Activated B cell treated with CpG ODN at 0.5 μM for 24 hours (primary cell): Measurements from ENCODE around the gene PAF1. TPM values are rescaled to one million over a fixed set of nuclear protein-coding genes. Genes with fewer than 3 reads are reported as not detected.

Source experiments
- ATAC-seq: fragments of 200-7000 bp; cut with Tn5 transposase; one replicate; pipeline ENCODE4 v1.10.0; 2021; ENCODE audit warnings: low read depth, mild to moderate bottlenecking, moderate library complexity
- CTCF ChIA-PET: fragments of 350-600 bp; sonication (Branson Sonifier 250); formaldehyde crosslinking; loops from one replicate; lab custom pipeline; 2021; ENCODE audit warnings: antibody characterized with exemption; lab: Charles Lee
- POLR2A ChIA-PET: fragments of 350-600 bp; sonication (Branson Sonifier 250); formaldehyde crosslinking; loops from one replicate; lab custom pipeline; 2021; ENCODE audit warnings: antibody characterized with exemption; lab: Charles Lee
- DNase-seq: peaks from one replicate; pipeline ENCODE4 v3.0.0; 2022
- H3K27ac Mint-ChIP-seq: one replicate; pipeline ENCODE4 v1.8.0; 2020; ENCODE audit warnings: mixed read lengths
- H3K27me3 Mint-ChIP-seq: one replicate; pipeline ENCODE4 v1.8.0; 2021; ENCODE audit warnings: mixed read lengths
- H3K36me3 Mint-ChIP-seq: one replicate; pipeline ENCODE4 v1.8.0; 2021; ENCODE audit warnings: low read depth, mixed read lengths
- H3K4me1 Mint-ChIP-seq: one replicate; pipeline ENCODE4 v1.8.0; 2021; ENCODE audit warnings: mixed read lengths
- H3K4me3 Mint-ChIP-seq: one replicate; pipeline ENCODE4 v1.8.0; 2020; ENCODE audit warnings: mild to moderate bottlenecking, mixed read lengths
- H3K9me3 Mint-ChIP-seq: one replicate; pipeline ENCODE4 v1.8.0; 2020; ENCODE audit warnings: mixed read lengths
- CTCF ChIP-seq: fragments of 200-600 bp; IDR thresholded peaks from one replicate; pipeline ENCODE4 v1.8.0; 2022; ENCODE audit warnings: antibody characterized with exemption, mild to moderate bottlenecking
- intact Hi-C: fragments of 100-400 bp; cut with micrococcal nuclease; formaldehyde crosslinking; loops from one replicate; pipeline ENCODE4 v1.15.1; 2024
- total RNA-seq: library from RNA; stranded (reverse); gene quantifications from 2 replicates; pipeline ENCODE4 v1.2.3, GENCODE V29; 2022

PAF1 gene
- total RNA-seq, 1 donor from 2014 or later: 52.4 TPM

- DNase-seq (peak; percentile 91), ATAC-seq (peak; percentile 59)
- intact Hi-C loops: loop anchor here (1.0 to 2.0 kb wide), 4 partner anchors 15 to 135 kb away; partner anchors contain the start of genes EID2B and PLEKHG2
- Mint-ChIP-seq H3K36me3 (peaks cover 41% of the 10 kb centered on the region), H3K9me3 (no peaks in the 10 kb centered on the region), H3K27me3 (no peaks in the 10 kb centered on the region), H3K27ac (peak overlapping the region; percentile 91), H3K4me3 (peak overlapping the region; percentile 67), H3K4me1 (peaks cover 62% of the 10 kb centered on the region)
- TF ChIP-seq CTCF: peak; percentile 84
- ChIA-PET CTCF (interaction anchor here (0.9 to 8.3 kb wide), 8 partner anchors 10 to 276 kb away, joined by 3 to 168 read pairs (median 6); partner anchors contain the start of genes EID2B, PLEKHG2, RPS16 and SAMD4B), POLR2A (interaction anchor here (0.5 to 8.1 kb wide), 23 partner anchors 10 to 272 kb away, joined by 3 to 213 read pairs (median 4); partner anchors contain the start of genes DLL3, EID2, EID2B and GMFG)
Observed at GRCh38 chr19:39397360-39398296, 6.7 kb upstream of the PAF1 start.

- no peak for TF ChIP-seq CTCF
- ChIA-PET POLR2A (interaction anchor here (0.9 to 4.0 kb wide), 14 partner anchors 8 to 443 kb away, joined by 3 to 74 read pairs (median 11); partner anchors contain the start of genes GMFG, PLEKHG2, RPS16 and SAMD4B), CTCF (interaction anchor here (1.0 to 2.2 kb wide), 5 partner anchors 21 to 268 kb away, joined by 5 to 21 read pairs (median 6); partner anchors contain the start of genes PLEKHG2, RPS16 and SAMD4B)
- H3K9me3 Mint-ChIP-seq: no peaks in the 10 kb centered on the region
- H3K4me1 Mint-ChIP-seq: peaks cover 42% of the 10 kb centered on the region
- intact Hi-C loops: loop anchor here (2.0 kb wide), 2 partner anchors 40 to 266 kb away; partner anchors contain the start of gene PAK4
- H3K27ac Mint-ChIP-seq: peak overlapping the region; percentile 98
- peaks cover 80% of the 10 kb centered on the region for H3K36me3 Mint-ChIP-seq
- DNase-seq (no peak), ATAC-seq (no peak)
- H3K4me3 Mint-ChIP-seq: peak overlapping the region; percentile 91
- no peaks in the 10 kb centered on the region for H3K27me3 Mint-ChIP-seq
Observed at GRCh38 chr19:39390451-39390750, 505 bp downstream of the PAF1 start.

- Mint-ChIP-seq H3K36me3 (peaks cover 80% of the 10 kb centered on the region), H3K4me1 (peaks cover 40% of the 10 kb centered on the region), H3K27me3 (no peaks in the 10 kb centered on the region), H3K4me3 (peak overlapping the region; percentile 91), H3K27ac (peak overlapping the region; percentile 98), H3K9me3 (no peaks in the 10 kb centered on the region)
- ChIA-PET CTCF (interaction anchor here (1.1 kb wide), 1 partner anchor 267 kb away, joined by 3 read pairs; no protein-coding TSS in a partner anchor), POLR2A (interaction anchor here (2.7 to 4.0 kb wide), 4 partner anchors 13 to 47 kb away, joined by 35 to 74 read pairs (median 54); partner anchors contain the start of genes RPS16, SAMD4B and ZFP36)
- no peak for TF ChIP-seq CTCF
- intact Hi-C loops: loop anchor here (2.0 kb wide), 2 partner anchors 39 to 265 kb away; partner anchors contain the start of gene PAK4
- DNase-seq: no peak
- ATAC-seq: no peak
Observed at GRCh38 chr19:39389631-39390414, 1.1 kb downstream of the PAF1 start.

GRCh38 chr19:39388657-39389056 lies 2.2 kb downstream of the PAF1 start:
- POLR2A ChIA-PET: interaction anchor here (0.6 to 1.1 kb wide), 2 partner anchors 47 to 142 kb away, joined by 3 to 4 read pairs; partner anchors contain the start of gene SAMD4B
- peaks cover 81% of the 10 kb centered on the region for H3K36me3 Mint-ChIP-seq

More at GRCh38 chr19:39388657-39389056, 2.2 kb downstream of the PAF1 start:
- Mint-ChIP-seq H3K9me3 (no peaks in the 10 kb centered on the region), H3K4me1 (peaks cover 38% of the 10 kb centered on the region), H3K27ac (peak overlapping the region; percentile 33), H3K27me3 (no peaks in the 10 kb centered on the region), H3K4me3 (no peak overlapping the region)
- CTCF ChIA-PET: no interaction called here
- ATAC-seq: no peak
- no peak for DNase-seq
- intact Hi-C loops: no loop called here
- TF ChIP-seq CTCF: no peak
